H1 (cell line): Measurements from ENCODE around the gene TMEM151A. TPM values are rescaled to one million over a fixed set of nuclear protein-coding genes. Genes with fewer than 3 reads are reported as not detected.

ENCODE experiments used
- CTCF ChIA-PET: fragments of 300-600 bp; sonication (Branson Sonifier 250); formaldehyde crosslinking; loops from one replicate; lab custom pipeline; 2021; ENCODE audit not compliant: partially characterized antibody; lab: Charles Lee
- POLR2A ChIA-PET: fragments of 300-600 bp; sonication (Branson Sonifier 250); formaldehyde crosslinking; loops from one replicate; lab custom pipeline; 2021; ENCODE audit warnings: inconsistent platforms; ENCODE audit not compliant: partially characterized antibody; lab: Charles Lee
- DNase-seq, 2 experiments: peaks; one replicate each; pipeline versions ENCODE4 v3.0.0 to v3.0.0-alpha.2; 2010 to 2022; ENCODE audit warnings: low spot score in 2 of 2, low read depth in 1 of 2, mixed read lengths in 1 of 2
- FAIRE-seq: peaks from 2 replicates; lab custom pipeline; 2011; peaks lifted over from hg19 to GRCh38; lab: Jason Lieb, UNC
- H2AFZ ChIP-seq: 2 replicates; pipeline ENCODE4 v1.8.1; 2012; ENCODE audit warnings: low read length, inconsistent platforms
- H2AK5ac ChIP-seq: 2 replicates; pipeline ENCODE4 v1.6.1; 2013; ENCODE audit warnings: low read depth, low read length
- H2BK120ac ChIP-seq: replicated peaks from 2 replicates; pipeline ENCODE3; 2013; ENCODE audit warnings: low read depth, low read length, inconsistent platforms
- H2BK12ac ChIP-seq: 2 replicates; pipeline ENCODE4 v1.6.1; 2013; ENCODE audit warnings: low read depth, low read length
- H2BK15ac ChIP-seq: 2 replicates; pipeline ENCODE4 v1.6.1; 2013; ENCODE audit warnings: low read length
- H2BK20ac ChIP-seq: 2 replicates; pipeline ENCODE4 v1.6.1; 2013; ENCODE audit warnings: low read length
- H2BK5ac ChIP-seq: 2 replicates; pipeline ENCODE4 v1.6.1; 2013; ENCODE audit warnings: low read depth, low read length
- H3K14ac ChIP-seq: 2 replicates; pipeline ENCODE4 v1.6.1; 2013; ENCODE audit warnings: inconsistent platforms; ENCODE audit not compliant: insufficient read length
- H3K18ac ChIP-seq: 2 replicates; pipeline ENCODE4 v1.6.1; 2013; ENCODE audit warnings: low read length; ENCODE audit errors: extremely low read depth
- H3K23ac ChIP-seq: 2 replicates; pipeline ENCODE4 v1.6.1; 2013; ENCODE audit warnings: inconsistent platforms; ENCODE audit not compliant: insufficient read length
- H3K23me2 ChIP-seq: 2 replicates; pipeline ENCODE4 v1.6.1; 2013; ENCODE audit warnings: low read depth, low read length
- H3K27ac ChIP-seq: 2 replicates; pipeline ENCODE4 v1.6.1; 2011; ENCODE audit warnings: low read depth, low read length, inconsistent platforms
- H3K27me3 ChIP-seq, 4 experiments: replicated peaks in 1 of 4; 1 replicate in 1 of 4; 2 replicates in 3 of 4; pipeline versions ENCODE4 v1.6.1 to v1.8.1; 2011 to 2013; ENCODE audit warnings: low read length in 3 of 4, mild to moderate bottlenecking in 3 of 4, inconsistent platforms in 2 of 4, mixed read lengths in 2 of 4, moderate library complexity in 1 of 4; ENCODE audit not compliant: control insufficient read depth in 3 of 4, insufficient read depth in 3 of 4; ENCODE audit errors: extremely low read depth in 1 of 4
- H3K36me3 ChIP-seq, 4 experiments: 2 replicates each; pipeline versions ENCODE4 v1.6.1 to v1.8.1; 2011 to 2013; ENCODE audit warnings: mild to moderate bottlenecking in 4 of 4, low read length in 3 of 4, moderate library complexity in 2 of 4, control low read depth in 1 of 4, inconsistent platforms in 1 of 4; ENCODE audit not compliant: insufficient read depth in 4 of 4, control insufficient read depth in 2 of 4
- H3K4ac ChIP-seq: replicated peaks from 2 replicates; pipeline ENCODE3; 2013; ENCODE audit warnings: low read length, low read depth, mixed read lengths, inconsistent platforms; ENCODE audit not compliant: insufficient read length
- H3K4me1 ChIP-seq, 4 experiments: replicated peaks in 1 of 4; 1 replicate in 1 of 4; 2 replicates in 3 of 4; pipeline versions ENCODE4 v1.6.1 to v1.8.1; 2011 to 2013; ENCODE audit warnings: low read length in 3 of 4, inconsistent platforms in 2 of 4, mixed read lengths in 1 of 4; ENCODE audit not compliant: insufficient read depth in 4 of 4, control insufficient read depth in 3 of 4
- H3K4me2 ChIP-seq, 2 experiments: 2 replicates each; pipeline versions ENCODE4 v1.6.1 to v1.8.1; 2011 to 2013; ENCODE audit warnings: low read depth in 2 of 2, low read length in 2 of 2, control low read depth in 1 of 2, inconsistent platforms in 1 of 2, mild to moderate bottlenecking in 1 of 2; ENCODE audit not compliant: insufficient read depth in 1 of 2
- H3K4me3 ChIP-seq, 4 experiments: fragments of 200-600, 300-600 bp in 1 of 4; sonication (generic), shearing (Covaris generic), sonication (Bioruptor Twin) in 1 of 4; 2 replicates each; pipeline versions ENCODE4 v1.5.1 to v1.8.1; 2011 to 2016; ENCODE audit warnings: low read length in 4 of 4, low read depth in 3 of 4, control low read depth in 2 of 4, inconsistent platforms in 2 of 4, mild to moderate bottlenecking in 2 of 4, mixed read lengths in 1 of 4, moderate library complexity in 1 of 4; ENCODE audit not compliant: insufficient read depth in 2 of 4; ENCODE audit errors: extremely low read depth in 1 of 4
- H3K56ac ChIP-seq: replicated peaks from 2 replicates; pipeline ENCODE3; 2013; ENCODE audit warnings: low read depth, mild to moderate bottlenecking, mixed read lengths, low read length, inconsistent platforms; ENCODE audit not compliant: insufficient read length
- H3K79me1 ChIP-seq: 2 replicates; pipeline ENCODE4 v1.6.1; 2013; ENCODE audit warnings: low read depth, low read length, control low read depth
- H3K79me2 ChIP-seq, 2 experiments: 2 replicates each; pipeline versions ENCODE4 v1.6.1 to v1.8.1; 2012 to 2013; ENCODE audit warnings: low read length in 2 of 2, mild to moderate bottlenecking in 2 of 2, inconsistent platforms in 1 of 2; ENCODE audit not compliant: insufficient read depth in 2 of 2, control insufficient read depth in 1 of 2
- H3K9ac ChIP-seq, 4 experiments: replicated peaks in 1 of 4; 1 replicate in 1 of 4; 2 replicates in 3 of 4; pipeline versions ENCODE4 v1.6.1 to v1.8.1; 2011 to 2013; ENCODE audit warnings: low read depth in 3 of 4, low read length in 3 of 4, control low read depth in 2 of 4, mild to moderate bottlenecking in 2 of 4, moderate library complexity in 2 of 4, inconsistent platforms in 1 of 4; ENCODE audit errors: extremely low read depth in 1 of 4
- H3K9me3 ChIP-seq, 2 experiments: 2 replicates each; pipeline versions ENCODE4 v1.6.1 to v1.8.1; 2012 to 2013; ENCODE audit warnings: mild to moderate bottlenecking in 2 of 2, moderate library complexity in 2 of 2, control low read depth in 1 of 2, inconsistent platforms in 1 of 2, low read depth in 1 of 2, low read length in 1 of 2, mixed read lengths in 1 of 2; ENCODE audit not compliant: insufficient read depth in 2 of 2
- H4K20me1 ChIP-seq, 2 experiments: replicated peaks in 1 of 2; 2 replicates each; pipeline versions ENCODE3 to v1.8.1; 2011 to 2013; ENCODE audit warnings: inconsistent platforms in 2 of 2, low read length in 2 of 2, mild to moderate bottlenecking in 1 of 2; ENCODE audit not compliant: insufficient read depth in 2 of 2, control insufficient read depth in 1 of 2
- H4K5ac ChIP-seq: 2 replicates; pipeline ENCODE4 v1.6.1; 2013; ENCODE audit warnings: low read length, low read depth, mixed read lengths, inconsistent platforms; ENCODE audit not compliant: insufficient read length
- H4K8ac ChIP-seq: 2 replicates; pipeline ENCODE4 v1.8.0; 2013; ENCODE audit warnings: mild to moderate bottlenecking, moderate library complexity, low read length, inconsistent platforms; ENCODE audit not compliant: insufficient read depth; ENCODE audit errors: extremely low read depth
- H4K91ac ChIP-seq: replicated peaks from 2 replicates; pipeline ENCODE3; 2013; ENCODE audit warnings: low read length, mixed read lengths, inconsistent platforms; ENCODE audit not compliant: insufficient read length
- HDAC6 ChIP-seq: IDR thresholded peaks from one replicate; pipeline ENCODE4 v1.7.1; 2012; ENCODE audit warnings: low read depth, mild to moderate bottlenecking, inconsistent platforms, low read length, moderate library complexity
- KDM1A ChIP-seq: fragments of 200-600, 300-600 bp; sonication (generic); IDR thresholded peaks from 2 replicates; pipeline ENCODE4 v1.7.1; 2016; ENCODE audit warnings: mild to moderate bottlenecking, low read length, borderline replicate concordance
- KDM5A ChIP-seq: fragments of 200-600 bp; IDR thresholded peaks from 2 replicates; pipeline ENCODE4 v1.7.1; 2012; ENCODE audit warnings: mild to moderate bottlenecking, low read length, inconsistent platforms, mixed read lengths
- MAFK ChIP-seq: IDR thresholded peaks from 2 replicates; pipeline ENCODE4 v1.6.1; 2012; ENCODE audit warnings: low read depth, mild to moderate bottlenecking, improper control_type of control experiment, low read length
- NANOG ChIP-seq: IDR thresholded peaks from 2 replicates; pipeline ENCODE4 v1.6.1; 2011; ENCODE audit warnings: low read length, low read depth, mild to moderate bottlenecking, inconsistent platforms; ENCODE audit not compliant: insufficient read depth, poor library complexity, severe bottlenecking
- NRF1 ChIP-seq: IDR thresholded peaks from 2 replicates; pipeline ENCODE4 v1.6.1; 2011; ENCODE audit warnings: mild to moderate bottlenecking, low read depth, low read length, improper control_type of control experiment
- SIRT6 ChIP-seq: IDR thresholded peaks from one replicate; pipeline ENCODE4 v1.7.1; 2012; ENCODE audit warnings: low read length, inconsistent platforms
- TBP ChIP-seq: IDR thresholded peaks from 2 replicates; pipeline ENCODE4 v1.6.1; 2011; ENCODE audit warnings: low read depth, low read length, improper control_type of control experiment
- YY1 ChIP-seq: IDR thresholded peaks from 2 replicates; pipeline ENCODE4 v1.6.1; 2011; ENCODE audit warnings: low read depth, mild to moderate bottlenecking, low read length
- ZNF274 ChIP-seq: IDR thresholded peaks from 2 replicates; pipeline ENCODE4 v1.7.0; 2012; ENCODE audit warnings: low read length, borderline replicate concordance; ENCODE audit errors: extremely low read depth
- WGBS, 2 experiments: shearing (Covaris generic) in 1 of 2; methylation state at CpG; one replicate each; pipeline versions ENCODE4 v1.1.6 to v1.1.7; 2013 to 2015; ENCODE audit warnings: low lambda C conversion rate in 2 of 2, mixed read lengths in 2 of 2, inconsistent platforms in 1 of 2, low coverage in 1 of 2, missing lambda C conversion rate in 1 of 2; ENCODE audit not compliant: insufficient replicate concordance in 2 of 2, insufficient coverage in 1 of 2, insufficient read length in 1 of 2; ENCODE audit errors: extremely low coverage in 1 of 2, missing lambda C conversion rate in 1 of 2; 5-methylcytosine and 5-hydroxymethylcytosine counted together
- polyA plus RNA-seq, 7 experiments: library from polyadenylated mRNA; depleted of rRNA in 3 of 7; stranded (reverse) in 5 of 7; unstranded in 2 of 7; fragments of >200 nt in 5 of 7; fragments of 200-250 nt in 2 of 7; gene quantifications; 1 replicate in 5 of 7; 2 replicates in 1 of 7; 4 replicates in 1 of 7; pipeline versions ENCODE4 v1.2.1 to v1.2.3, GENCODE V29; 2011 to 2013; ENCODE audit warnings: missing spikeins in 2 of 7, mixed read lengths in 2 of 7
- total RNA-seq: library from RNA; stranded (reverse); fragmentation: NEBNext Ultra II Directional; extraction: Animal tissue kit (Norgen Biotek cat#: 25700); gene quantifications from 2 replicates; pipeline ENCODE4 v1.2.1, GENCODE V29; 2021

TMEM151A gene
- total and polyA plus RNA-seq, 2 of the 8 experiments (the other 6 are each of a cell fraction or from before 2014, with no cell fraction given) = 3.2 TPM

GRCh38 chr11:66310324-66310723 is 18.6 kb downstream of the TMEM151A start:
- Histone ChIP-seq H3K4me2 (no peak overlapping the region), H3K27me3 (peaks cover 0 to 3% (median 0%) of the 10 kb centered on the region in 4 experiments; a peak in 2 of 7 replicates), H2BK120ac (no peak overlapping the region), H3K79me1 (no peaks in the 10 kb centered on the region), H2BK15ac (no peak overlapping the region), H3K4me1 (peaks cover 3 to 13% (median 6%) of the 10 kb centered on the region in 4 experiments; a peak in 6 of 7 replicates), H3K23me2 (peaks cover 8% of the 10 kb centered on the region), H3K36me3 (no peaks in the 10 kb centered on the region), H3K23ac (no peak overlapping the region)
- 90% methylated on average over 8 of the region's 8 CpGs; no CpG with 5 or more reads in 1 of the 2 experiments for WGBS, 2 experiments
- CTCF ChIA-PET = interaction anchor here (1.2 to 11.7 kb wide), 12 partner anchors 9 to 37 kb away, joined by 6 to 242 read pairs (median 38); partner anchors contain the start of genes B4GAT1, BRMS1, RIN1 and TMEM151A
- no peak for TF ChIP-seq NANOG
- no peak for TF ChIP-seq YY1
- no peak for TF ChIP-seq TBP
- no peak for TF ChIP-seq NRF1
- TF ChIP-seq MAFK = no peak
- TF ChIP-seq KDM1A = no peak
- no peak for TF ChIP-seq SIRT6
- no peak for TF ChIP-seq KDM5A
- no peak for TF ChIP-seq ZNF274
- no peak for TF ChIP-seq HDAC6
- TF ChIP-seq, all 59 proteins: peak for 0
- no peak overlapping the region for H3K27ac ChIP-seq
- no peak overlapping the region for H4K5ac ChIP-seq
- H4K91ac ChIP-seq = no peak overlapping the region
- no peak overlapping the region for H3K4ac ChIP-seq
- H3K79me2 ChIP-seq = no peaks in the 10 kb centered on the region
- no peak overlapping the region for H3K4me3 ChIP-seq
- no peak overlapping the region for H3K56ac ChIP-seq
- no peaks in the 10 kb centered on the region for H3K9me3 ChIP-seq
- no peak for FAIRE-seq
- DNase-seq = no peak
- H4K8ac ChIP-seq = no peak overlapping the region
- no peak overlapping the region for H3K9ac ChIP-seq
- no peak overlapping the region for H2AK5ac ChIP-seq
- H2BK20ac ChIP-seq = no peak overlapping the region
- 0 out of 2 replicates have a peak overlapping the region, but pooled peaks have one; percentile 4 for H2BK12ac ChIP-seq
- POLR2A ChIA-PET = interaction anchor here (1.2 to 4.1 kb wide), 7 partner anchors 10 to 60 kb away, joined by 3 to 16 read pairs (median 5); partner anchors contain the start of genes BRMS1 and TMEM151A
- H2AFZ ChIP-seq = no peak overlapping the region
- no peak overlapping the region for H3K14ac ChIP-seq
- H2BK5ac ChIP-seq = no peak overlapping the region
- H3K18ac ChIP-seq = no peak overlapping the region
- no peaks in the 10 kb centered on the region for H4K20me1 ChIP-seq
